H9 (cell line): ENCODE measurements around the gene SPP1. TPM values are rescaled to one million over a fixed set of nuclear protein-coding genes. Genes with fewer than 3 reads are reported as not detected.

Experiments
- DNase-seq: peaks from one replicate; pipeline ENCODE4 v3.0.0-alpha.2; 2017
- H2AFZ ChIP-seq: one replicate; pipeline ENCODE4 v1.6.1; 2013; ENCODE audit warnings: mild to moderate bottlenecking, low read length, control low read depth, moderate library complexity
- H2AK5ac ChIP-seq: 2 replicates; pipeline ENCODE4 v1.6.1; 2013; ENCODE audit warnings: low read length, control low read depth, mixed read lengths; ENCODE audit not compliant: insufficient read length
- H2BK120ac ChIP-seq: one replicate; pipeline ENCODE4 v1.6.1; 2013; ENCODE audit warnings: low read depth, mild to moderate bottlenecking, low read length, control low read depth, inconsistent platforms; ENCODE audit not compliant: poor library complexity, severe bottlenecking
- H2BK12ac ChIP-seq: 2 replicates; pipeline ENCODE4 v1.6.1; 2013; ENCODE audit warnings: low read length, control low read depth, mixed read lengths, low read depth; ENCODE audit not compliant: insufficient read length
- H2BK15ac ChIP-seq: 2 replicates; pipeline ENCODE4 v1.6.1; 2013; ENCODE audit warnings: low read depth, low read length, control low read depth
- H2BK20ac ChIP-seq: one replicate; pipeline ENCODE4 v1.6.1; 2013; ENCODE audit warnings: low read depth, mild to moderate bottlenecking, low read length, control low read depth, inconsistent platforms; ENCODE audit not compliant: poor library complexity, severe bottlenecking
- H2BK5ac ChIP-seq: 2 replicates; pipeline ENCODE4 v1.6.1; 2013; ENCODE audit warnings: low read length, control low read depth, mixed read lengths; ENCODE audit not compliant: insufficient read length
- H3K14ac ChIP-seq: 2 replicates; pipeline ENCODE4 v1.6.1; 2013; ENCODE audit warnings: low read length, control low read depth; ENCODE audit not compliant: insufficient read depth
- H3K18ac ChIP-seq: 2 replicates; pipeline ENCODE4 v1.6.1; 2013; ENCODE audit warnings: low read depth, mild to moderate bottlenecking, mixed read lengths, low read length, control low read depth; ENCODE audit not compliant: insufficient read length
- H3K23ac ChIP-seq: 2 replicates; pipeline ENCODE4 v1.6.1; 2013; ENCODE audit warnings: low read length, control low read depth, mixed read lengths, low read depth; ENCODE audit not compliant: insufficient read length
- H3K23me2 ChIP-seq: 2 replicates; pipeline ENCODE4 v1.6.1; 2013; ENCODE audit warnings: low read depth, mild to moderate bottlenecking, mixed read lengths, low read length, control low read depth; ENCODE audit not compliant: insufficient read length, poor library complexity, severe bottlenecking
- H3K27ac ChIP-seq: 2 replicates; pipeline ENCODE4 v1.5.1; 2013; ENCODE audit warnings: low read length, control low read depth, mixed read lengths, low read depth; ENCODE audit not compliant: insufficient read length
- H3K27me3 ChIP-seq: 2 replicates; pipeline ENCODE4 v1.6.1; 2013; ENCODE audit warnings: low read length, control low read depth, inconsistent platforms; ENCODE audit not compliant: insufficient read depth
- H3K4ac ChIP-seq: 2 replicates; pipeline ENCODE4 v1.6.1; 2013; ENCODE audit warnings: low read depth, mild to moderate bottlenecking, control low read depth, inconsistent platforms, low read length, moderate library complexity
- H3K4me1 ChIP-seq: 2 replicates; pipeline ENCODE4 v1.6.1; 2013; ENCODE audit warnings: low read length, control low read depth, inconsistent platforms; ENCODE audit not compliant: insufficient read depth
- H3K4me2 ChIP-seq: 2 replicates; pipeline ENCODE4 v1.6.1; 2013; ENCODE audit warnings: low read length, control low read depth, mixed read lengths; ENCODE audit not compliant: insufficient read length, insufficient read depth
- H3K56ac ChIP-seq: 2 replicates; pipeline ENCODE4 v1.6.1; 2013; ENCODE audit warnings: low read depth, mild to moderate bottlenecking, mixed read lengths, low read length, control low read depth; ENCODE audit not compliant: insufficient read length
- H3K79me1 ChIP-seq: 2 replicates; pipeline ENCODE4 v1.6.1; 2013; ENCODE audit warnings: low read depth, mild to moderate bottlenecking, moderate library complexity, low read length, control low read depth, inconsistent platforms; ENCODE audit not compliant: insufficient read depth, poor library complexity, severe bottlenecking
- H3K79me2 ChIP-seq: 2 replicates; pipeline ENCODE4 v1.6.1; 2013; ENCODE audit warnings: low read length, control low read depth, inconsistent platforms; ENCODE audit not compliant: insufficient read depth
- H3K9ac ChIP-seq: 2 replicates; pipeline ENCODE4 v1.6.1; 2013; ENCODE audit warnings: low read length, control low read depth, mixed read lengths; ENCODE audit not compliant: insufficient read length; ENCODE audit errors: extremely low read depth
- H3K9me3 ChIP-seq: one replicate; pipeline ENCODE4 v1.6.1; 2013; ENCODE audit warnings: low read depth, low read length, inconsistent platforms; ENCODE audit not compliant: control insufficient read depth
- H3T11ph ChIP-seq: one replicate; pipeline ENCODE4 v1.6.1; 2013; ENCODE audit warnings: mild to moderate bottlenecking, low read length, control low read depth, inconsistent platforms
- H4K20me1 ChIP-seq: one replicate; pipeline ENCODE4 v1.6.1; 2013; ENCODE audit not compliant: control insufficient read depth, insufficient read length, insufficient read depth
- H4K5ac ChIP-seq: 2 replicates; pipeline ENCODE4 v1.6.1; 2013; ENCODE audit warnings: low read depth, mild to moderate bottlenecking, mixed read lengths, low read length, control low read depth; ENCODE audit not compliant: insufficient read length
- H4K8ac ChIP-seq: replicated peaks from 2 replicates; pipeline ENCODE4 v1.6.1; 2013; ENCODE audit warnings: low read length, control low read depth, mixed read lengths, low read depth; ENCODE audit not compliant: insufficient read length
- H4K91ac ChIP-seq: 2 replicates; pipeline ENCODE4 v1.6.1; 2013; ENCODE audit warnings: low read depth, mild to moderate bottlenecking, moderate library complexity, mixed read lengths, low read length, control low read depth; ENCODE audit not compliant: insufficient read length
- H3K27ac Mint-ChIP-seq, 3 experiments: 2 replicates in 2 of 3; 3 replicates in 1 of 3; pipeline ENCODE4 v1.8.0; 2020 to 2021; ENCODE audit warnings: mixed read lengths in 3 of 3, mild to moderate bottlenecking in 1 of 3, moderate library complexity in 1 of 3
- H3K27me3 Mint-ChIP-seq: 2 replicates; pipeline ENCODE4 v1.8.0; 2021; ENCODE audit warnings: low read depth, mild to moderate bottlenecking, moderate library complexity, mixed read lengths
- H3K36me3 Mint-ChIP-seq, 3 experiments: 2 replicates in 2 of 3; 3 replicates in 1 of 3; pipeline ENCODE4 v1.8.0; 2020 to 2021; ENCODE audit warnings: low read depth in 3 of 3, mixed read lengths in 3 of 3; ENCODE audit not compliant: insufficient read depth in 1 of 3
- H3K4me1 Mint-ChIP-seq, 2 experiments: 2 replicates each; pipeline ENCODE4 v1.8.0; 2020; ENCODE audit warnings: mixed read lengths in 2 of 2
- H3K4me3 Mint-ChIP-seq, 2 experiments: 2 replicates in 1 of 2; 3 replicates in 1 of 2; pipeline ENCODE4 v1.8.0; 2020 to 2021; ENCODE audit warnings: mild to moderate bottlenecking in 2 of 2, mixed read lengths in 2 of 2, moderate library complexity in 1 of 2
- H3K9me3 Mint-ChIP-seq, 2 experiments: 2 replicates in 1 of 2; 3 replicates in 1 of 2; pipeline ENCODE4 v1.8.0; 2020; ENCODE audit warnings: mild to moderate bottlenecking in 2 of 2, mixed read lengths in 2 of 2, moderate library complexity in 1 of 2
- CTCF ChIP-seq: fragments of 200-600 bp; sonication (generic); conservative IDR thresholded peaks from 3 replicates; pipeline ENCODE4 v1.8.0; 2021; ENCODE audit warnings: antibody characterized with exemption, mild to moderate bottlenecking
- WGBS: extraction: QIAGEN DNeasy Blood & Tissue Kit; methylation state at CpG from one replicate; pipeline ENCODE4 v1.1.7; 2013; ENCODE audit warnings: missing lambda C conversion rate, low lambda C conversion rate, mixed read lengths; ENCODE audit not compliant: insufficient read length; ENCODE audit errors: extremely low coverage; 5-methylcytosine and 5-hydroxymethylcytosine counted together
- total RNA-seq: library from RNA; stranded (reverse); gene quantifications from 2 replicates; pipeline ENCODE4 v1.2.1, GENCODE V29; 2021

The SPP1 gene
- total RNA-seq, 1 experiment from 2014 or later: 13.2 TPM

GRCh38 chr4:88012647-88013046 lies 37.1 kb downstream of the SPP1 start:
- Histone ChIP-seq H3K4me1 (peaks cover 9% of the 10 kb centered on the region; the same call in 1 of the 2 replicates), H2BK120ac (no peak overlapping the region), H3K4ac (no peak overlapping the region), H3K27ac (no peak overlapping the region), H2BK15ac (no peak overlapping the region), H4K5ac (no peak overlapping the region), H3K14ac (no peak overlapping the region), H3K79me2 (peaks cover 40% of the 10 kb centered on the region; the same call in 1 of the 2 replicates), H4K20me1 (no peaks in the 10 kb centered on the region), H3K27me3 (no peaks in the 10 kb centered on the region), H3K79me1 (peaks cover 9% of the 10 kb centered on the region), H3T11ph (no peak overlapping the region), H3K9ac (no peak overlapping the region), H4K8ac (no peak overlapping the region), H2BK12ac (no peak overlapping the region), H3K4me2 (no peak overlapping the region), H3K18ac (no peak overlapping the region), H3K23ac (no peak overlapping the region), H2BK20ac (no peak overlapping the region), H2AFZ (no peak overlapping the region), H3K23me2 (no peaks in the 10 kb centered on the region), H3K9me3 (no peaks in the 10 kb centered on the region), H3K56ac (no peak overlapping the region), H4K91ac (no peak overlapping the region), H2AK5ac (no peak overlapping the region), H2BK5ac (no peak overlapping the region)
- TF ChIP-seq CTCF: no peak
- Mint-ChIP-seq H3K4me3 (no peak overlapping the region), H3K9me3 (peaks cover 0 to 2% of the 10 kb centered on the region in 2 experiments; a peak in 1 of 5 replicates), H3K4me1 (peaks cover 51 to 59% of the 10 kb centered on the region in 2 experiments), H3K27ac (peak overlapping the region in 1 of 3 experiments; percentile 20; a peak in 1 of 7 replicates), H3K27me3 (no peaks in the 10 kb centered on the region; the same call in 1 of the 2 replicates), H3K36me3 (peaks cover 0 to 11% (median 5%) of the 10 kb centered on the region in 3 experiments; a peak in 4 of 7 replicates)
- no CpG with 5 or more reads among the region's 3 CpGs for WGBS
- no peak for DNase-seq
